C4-2B (cell line): ENCODE data around the gene KCNT1.

Experiments
- CTCF ChIP-seq: fragments of 450-650 bp; conservative IDR thresholded peaks from 2 replicates; pipeline ENCODE4 v1.5.1; 2017; ENCODE audit warnings: mild to moderate bottlenecking
- ZFX ChIP-seq: fragments of 450-650 bp; IDR thresholded peaks from 2 replicates; pipeline ENCODE4 v1.6.1; 2017

- no peak for TF ChIP-seq CTCF
- no peak for TF ChIP-seq ZFX
Measured at GRCh38 chr9:135695642-135696041, 6.3 kb upstream of the KCNT1 start.
